K562 (cell line): ENCODE measurements around the gene SGIP1. TPM values are rescaled to one million over a fixed set of nuclear protein-coding genes. Genes with fewer than 3 reads are reported as not detected.

ENCODE experiments used
- ATAC-seq: fragments of 200-7000 bp; cut with Tn5 transposase; 3 replicates; pipeline ENCODE4 v1.9.1; 2020; ENCODE audit warnings: moderate library complexity
- BruUV-seq: library from RNA; stranded (reverse); fragments of 400-500 nt; replicated peaks from 2 replicates; lab custom pipeline; 2021; lab: Mats Ljungman, UMichigan
- CTCF ChIA-PET: fragments of 300-600 bp; formaldehyde crosslinking; extraction: SDS; loops from one replicate; lab custom pipeline; 2021; ENCODE audit warnings: low intra/inter-chr PET ratio; lab: Yijun Ruan, JAX
- POLR2A ChIA-PET: fragments of 300-600, 350-650 bp; sonication (Branson Sonifier 250); formaldehyde crosslinking; extraction: SDS; loops from one replicate; lab custom pipeline; 2021; ENCODE audit warnings: antibody characterized with exemption, inconsistent platforms; lab: Yijun Ruan, JAX
- DNase-seq, 4 experiments: peaks; one replicate each; pipeline versions ENCODE4 v3.0.0 to v3.0.0-alpha.2; 2011 to 2018; ENCODE audit warnings: low spot score in 3 of 4, mixed read lengths in 3 of 4; ENCODE audit errors: extremely low read depth in 1 of 4
- FAIRE-seq: peaks from 2 replicates; lab custom pipeline; 2011; peaks lifted over from hg19 to GRCh38; lab: Jason Lieb, UNC
- H2AFZ ChIP-seq: 2 replicates; pipeline ENCODE4 v1.6.0; 2011; ENCODE audit warnings: low read depth, low read length, control low read depth, inconsistent platforms
- H3K27ac ChIP-seq: fragments of 200-600 bp; 3 replicates; pipeline ENCODE4 v1.8.0; 2011; ENCODE audit warnings: low read depth, mild to moderate bottlenecking, control low read depth, inconsistent platforms, low read length, moderate library complexity, mixed read lengths; ENCODE audit errors: extremely low read depth
- H3K27me3 ChIP-seq, 2 experiments: fragments of 300-600 bp in 1 of 2; 2 replicates in 1 of 2; 3 replicates in 1 of 2; pipeline versions ENCODE4 v1.6.0 to v1.8.0; 2011; ENCODE audit warnings: inconsistent platforms in 2 of 2, low read length in 2 of 2, mild to moderate bottlenecking in 1 of 2, mixed read lengths in 1 of 2, moderate library complexity in 1 of 2; ENCODE audit not compliant: control insufficient read depth in 2 of 2, insufficient read depth in 2 of 2
- H3K36me3 ChIP-seq: fragments of 300-600 bp; 3 replicates; pipeline ENCODE4 v1.8.0; 2011; ENCODE audit warnings: mild to moderate bottlenecking, low read length, inconsistent platforms; ENCODE audit not compliant: control insufficient read depth, insufficient read depth
- H3K4me1 ChIP-seq, 2 experiments: fragments of 200-600 bp in 1 of 2; replicated peaks in 1 of 2; 2 replicates in 1 of 2; 3 replicates in 1 of 2; pipeline versions ENCODE4 v1.5.1 to v1.8.0; 2011; ENCODE audit warnings: inconsistent platforms in 2 of 2, low read length in 2 of 2, mild to moderate bottlenecking in 1 of 2, mixed read lengths in 1 of 2, moderate library complexity in 1 of 2; ENCODE audit not compliant: control insufficient read depth in 2 of 2, insufficient read depth in 2 of 2
- H3K4me2 ChIP-seq: 2 replicates; pipeline ENCODE4 v1.6.1; 2011; ENCODE audit warnings: low read length, control low read depth, inconsistent platforms, mixed read lengths; ENCODE audit not compliant: insufficient read depth
- H3K4me3 ChIP-seq: fragments of 200-600 bp; sonication (generic), shearing (Covaris generic); 2 replicates; pipeline ENCODE4 v1.5.1; 2016; ENCODE audit warnings: control low read depth, inconsistent platforms
- H3K79me2 ChIP-seq: fragments of 200-600 bp; 3 replicates; pipeline ENCODE4 v1.8.0; 2011; ENCODE audit warnings: low read length, inconsistent platforms; ENCODE audit not compliant: control insufficient read depth, insufficient read depth
- H3K9ac ChIP-seq, 2 experiments: 2 replicates each; pipeline versions ENCODE4 v1.6.0 to v1.6.1; 2011; ENCODE audit warnings: low read depth in 2 of 2, low read length in 2 of 2, control low read depth in 1 of 2, inconsistent platforms in 1 of 2, mild to moderate bottlenecking in 1 of 2, mixed read lengths in 1 of 2; ENCODE audit not compliant: insufficient read depth in 1 of 2
- H3K9me1 ChIP-seq: one replicate; pipeline ENCODE4 v1.6.0; 2011; ENCODE audit warnings: inconsistent platforms, mild to moderate bottlenecking, low read length, moderate library complexity; ENCODE audit not compliant: control insufficient read depth, insufficient read depth
- H3K9me3 ChIP-seq: replicated peaks from 2 replicates; pipeline ENCODE4 v1.5.1; 2011; ENCODE audit warnings: low read depth, low read length, inconsistent platforms; ENCODE audit not compliant: control insufficient read depth, insufficient read depth
- H4K20me1 ChIP-seq: replicated peaks from 2 replicates; pipeline ENCODE4 v1.6.1; 2011; ENCODE audit warnings: low read length, inconsistent platforms, mixed read lengths; ENCODE audit not compliant: control insufficient read depth, insufficient read depth
- BMI1 ChIP-seq: fragments of 150-350 bp; IDR thresholded peaks from 2 replicates; pipeline ENCODE4 v1.6.1; 2014; ENCODE audit warnings: low read length
- CBX2 ChIP-seq: fragments of 200-600 bp; sonication (generic); IDR thresholded peaks from one replicate; pipeline ENCODE4 v1.6.1; 2012; ENCODE audit warnings: mild to moderate bottlenecking, low read length, inconsistent platforms; ENCODE audit not compliant: insufficient read depth, poor library complexity, severe bottlenecking
- CREB3 ChIP-seq: fragments of 450-650 bp; conservative IDR thresholded peaks from 2 replicates; pipeline ENCODE4 v1.6.1; 2016; ENCODE audit warnings: missing genetic modification characterization, low read depth, mild to moderate bottlenecking, missing compliant biosample characterization, moderate library complexity
- CREBBP ChIP-seq: IDR thresholded peaks from one replicate; pipeline ENCODE4 v1.6.1; 2012; ENCODE audit warnings: low read depth, mild to moderate bottlenecking, control low read depth, inconsistent platforms, low read length
- GABPB2 ChIP-seq: fragments of 250-450 bp; sonication (Bioruptor Pico); conservative IDR thresholded peaks from 2 replicates; pipeline ENCODE4 v1.5.1; 2021; ENCODE audit warnings: mild to moderate bottlenecking
- HCFC1 ChIP-seq: IDR thresholded peaks from 2 replicates; pipeline ENCODE4 v1.6.1; 2012; ENCODE audit warnings: low read depth, low read length, improper control_type of control experiment
- ID3 ChIP-seq, 2 experiments: fragments of 250-450 bp in 1 of 2; fragments of 450-650 bp in 1 of 2; sonication (Bioruptor Pico) in 1 of 2; IDR thresholded peaks; 2 replicates each; pipeline versions ENCODE4 v1.6.1 to v1.8.0; 2016 to 2021; ENCODE audit warnings: mild to moderate bottlenecking in 2 of 2, moderate library complexity in 2 of 2, missing compliant biosample characterization in 1 of 2, missing genetic modification characterization in 1 of 2
- KDM5B ChIP-seq: fragments of 200-600 bp; sonication (generic); IDR thresholded peaks from 2 replicates; pipeline ENCODE4 v1.6.1; 2012; ENCODE audit warnings: low read depth, mild to moderate bottlenecking, moderate library complexity, low read length, control low read depth, inconsistent platforms; ENCODE audit not compliant: insufficient replicate concordance
- NFE2L1 ChIP-seq: fragments of 450-650 bp; IDR thresholded peaks from 2 replicates; pipeline ENCODE4 v1.6.1; 2016; ENCODE audit warnings: missing genetic modification characterization, low read depth, mild to moderate bottlenecking, missing compliant biosample characterization, moderate library complexity, borderline replicate concordance
- NONO ChIP-seq, 2 experiments: fragments of 200-400 bp in 1 of 2; fragments of 450-650 bp in 1 of 2; formaldehyde crosslinking in 1 of 2; IDR thresholded peaks; 2 replicates each; pipeline ENCODE4 v1.6.1; 2017; ENCODE audit warnings: low read depth in 2 of 2, mild to moderate bottlenecking in 2 of 2, moderate library complexity in 2 of 2, low read length in 1 of 2
- NR2C2 ChIP-seq, 2 experiments: fragments of 200-800 bp in 1 of 2; sonication (Bioruptor generic) in 1 of 2; sonication (generic) in 1 of 2; formaldehyde crosslinking in 1 of 2; IDR thresholded peaks; 2 replicates each; pipeline versions ENCODE4 v1.6.1 to v1.8.0; 2016 to 2022; ENCODE audit warnings: mild to moderate bottlenecking in 1 of 2, missing compliant biosample characterization in 1 of 2, missing genetic modification characterization in 1 of 2, missing genetic modification reagents in 1 of 2
- POLR2G ChIP-seq: fragments of 200-400 bp; formaldehyde crosslinking; IDR thresholded peaks from 2 replicates; pipeline ENCODE4 v1.6.1; 2017; ENCODE audit warnings: low read depth, mild to moderate bottlenecking, antibody characterized with exemption, low read length, moderate library complexity
- SAFB ChIP-seq: fragments of 200-400 bp; formaldehyde crosslinking; IDR thresholded peaks from 2 replicates; pipeline ENCODE4 v1.6.1; 2017; ENCODE audit warnings: low read depth, low read length, borderline replicate concordance
- WGBS: fragments of 100-300 bp; shearing (Covaris generic); methylation state at CpG from one replicate; pipeline ENCODE4 v1.1.6; 2016; ENCODE audit warnings: low coverage, mixed read lengths; ENCODE audit not compliant: insufficient coverage; ENCODE audit errors: missing lambda C conversion rate; 5-methylcytosine and 5-hydroxymethylcytosine counted together
- in situ Hi-C: fragments of 300-500 bp; cut with MboI; formaldehyde crosslinking; loops from 4 replicates; pipeline ENCODE4 v1.15.0; 2018; ENCODE audit warnings: inconsistent platforms, mixed read lengths
- intact Hi-C: fragments of 100-400 bp; cut with micrococcal nuclease; formaldehyde crosslinking; loops from 2 replicates; pipeline ENCODE4 v1.14.2; 2022
- polyA plus RNA-seq, 8 experiments: library from polyadenylated mRNA; depleted of rRNA in 4 of 8; stranded (reverse) in 5 of 8; unstranded in 3 of 8; fragments of >200 nt; fragmentation: Nextera tagmentation in 2 of 8; fragmentation: Illumina TruSeq in 1 of 8; extraction: Ambion mirVana in 2 of 8; extraction: Trizol in 1 of 8; gene quantifications; 2 replicates each; pipeline versions ENCODE4 v1.2.1 to v1.2.3, GENCODE V29; 2011 to 2014; ENCODE audit warnings: inconsistent platforms in 1 of 8, missing spikeins in 1 of 8
- total RNA-seq, 7 experiments: library from RNA; depleted of rRNA in 6 of 7; stranded (reverse); fragments of >200 nt in 6 of 7; fragmentation: Illumina TruSeq in 2 of 7; extraction: Trizol in 2 of 7; gene quantifications; 2 replicates each; pipeline versions ENCODE4 v1.2.1 to v1.2.3, GENCODE V29; 2011 to 2021; ENCODE audit warnings: low replicate concordance in 1 of 7

SGIP1 gene
- total and polyA plus RNA-seq, 9 of the 15 experiments (the other 6 are each of a cell fraction or from before 2014, with no cell fraction given), result 0.07 to 0.35 TPM; not detected in 7

- intact Hi-C loops, result loop anchor here (5.0 to 10.0 kb wide), 2 partner anchors 225 to 477 kb away; no protein-coding TSS in a partner anchor
- no peak overlapping the region for H3K9ac ChIP-seq
- ChIA-PET POLR2A (no interaction called here), CTCF (no interaction called here)
- 21% methylated on average over 3 of the region's 3 CpGs for WGBS
- TF ChIP-seq GABPB2 (CRISPR knock-in tag), result no peak
- no peak for TF ChIP-seq CREBBP
- TF ChIP-seq KDM5B, result no peak
- no peak for TF ChIP-seq HCFC1
- TF ChIP-seq NFE2L1 (tag), result no peak
- no peak for TF ChIP-seq CREB3 (tag)
- no peak for TF ChIP-seq ID3 (CRISPR knock-in tag; IDR thresholded peaks at IDR 0.05)
- no peak for TF ChIP-seq ID3 (tag; IDR thresholded peaks at IDR 0.05)
- no peak for TF ChIP-seq NR2C2 (CRISPR knock-in tag; IDR thresholded peaks at IDR 0.05)
- TF ChIP-seq NR2C2 (tag; IDR thresholded peaks at IDR 0.05), result no peak
- TF ChIP-seq CBX2, result no peak
- TF ChIP-seq SAFB, result no peak
- no peak for TF ChIP-seq NONO (IDR thresholded peaks at IDR 0.05; ENCODE audit: low read depth in 2 of 2, low read length in 1 of 2)
- TF ChIP-seq POLR2G, result no peak
- no peak for TF ChIP-seq BMI1
- TF ChIP-seq, all 486 proteins: peak for 0
- no peak for FAIRE-seq
- DNase-seq, result no peak
- no TSS peak for BruUV-seq
- in situ Hi-C loops, result no loop called here
- Histone ChIP-seq H3K27me3 (no peaks in the 10 kb centered on the region), H3K4me2 (no peak overlapping the region), H3K9me1 (no peaks in the 10 kb centered on the region), H3K36me3 (no peaks in the 10 kb centered on the region), H4K20me1 (no peaks in the 10 kb centered on the region), H2AFZ (no peak overlapping the region), H3K9me3 (no peaks in the 10 kb centered on the region), H3K4me3 (no peak overlapping the region), H3K79me2 (no peaks in the 10 kb centered on the region), H3K27ac (no peak overlapping the region), H3K4me1 (no peaks in the 10 kb centered on the region)
- ATAC-seq, result no peak
Measured at GRCh38 chr1:66729523-66729922, 195.6 kb downstream of the SGIP1 start.
